ENCODE data around the gene ROR2. TPM values are rescaled to one million over a fixed set of nuclear protein-coding genes. Genes with fewer than 3 reads are reported as not detected.

ROR2 gene
- total and polyA plus RNA-seq, 2 of the 8 experiments (the other 6 are each of a cell fraction or from before 2014, with no cell fraction given), result 2.7 to 4.3 TPM

DNA sequence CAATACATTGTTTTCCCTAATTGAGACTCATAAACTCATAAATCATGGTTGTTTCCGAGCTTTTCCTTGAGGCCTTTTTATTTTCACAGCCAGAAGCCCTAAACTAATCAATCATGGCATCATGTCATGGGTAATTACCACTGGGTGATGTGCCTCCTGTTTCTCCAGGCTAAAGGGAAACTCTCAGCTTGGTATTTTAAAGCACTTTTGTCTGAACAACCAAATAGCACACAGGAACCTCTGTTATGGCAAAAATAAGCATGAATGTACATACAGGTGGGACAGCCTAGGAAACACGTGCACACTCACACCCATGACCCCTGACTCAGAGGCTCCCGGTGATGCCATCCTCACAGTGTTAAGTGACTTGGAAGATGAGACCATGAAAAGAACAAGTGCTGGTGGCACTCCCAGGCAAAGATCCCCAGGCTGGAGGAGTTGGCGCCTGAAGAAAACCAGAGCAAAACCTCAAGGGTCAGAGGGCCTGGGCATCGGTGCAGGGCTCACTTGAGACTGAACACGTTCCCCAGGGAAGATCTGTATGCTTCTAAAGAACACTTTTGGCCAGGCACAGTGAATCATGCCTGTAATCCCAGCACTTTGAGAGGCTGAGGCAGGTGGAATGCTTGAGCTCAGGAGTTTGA, 154.3 kb downstream of the ROR2 start (continued):
- TF ChIP-seq, protein P1, sequence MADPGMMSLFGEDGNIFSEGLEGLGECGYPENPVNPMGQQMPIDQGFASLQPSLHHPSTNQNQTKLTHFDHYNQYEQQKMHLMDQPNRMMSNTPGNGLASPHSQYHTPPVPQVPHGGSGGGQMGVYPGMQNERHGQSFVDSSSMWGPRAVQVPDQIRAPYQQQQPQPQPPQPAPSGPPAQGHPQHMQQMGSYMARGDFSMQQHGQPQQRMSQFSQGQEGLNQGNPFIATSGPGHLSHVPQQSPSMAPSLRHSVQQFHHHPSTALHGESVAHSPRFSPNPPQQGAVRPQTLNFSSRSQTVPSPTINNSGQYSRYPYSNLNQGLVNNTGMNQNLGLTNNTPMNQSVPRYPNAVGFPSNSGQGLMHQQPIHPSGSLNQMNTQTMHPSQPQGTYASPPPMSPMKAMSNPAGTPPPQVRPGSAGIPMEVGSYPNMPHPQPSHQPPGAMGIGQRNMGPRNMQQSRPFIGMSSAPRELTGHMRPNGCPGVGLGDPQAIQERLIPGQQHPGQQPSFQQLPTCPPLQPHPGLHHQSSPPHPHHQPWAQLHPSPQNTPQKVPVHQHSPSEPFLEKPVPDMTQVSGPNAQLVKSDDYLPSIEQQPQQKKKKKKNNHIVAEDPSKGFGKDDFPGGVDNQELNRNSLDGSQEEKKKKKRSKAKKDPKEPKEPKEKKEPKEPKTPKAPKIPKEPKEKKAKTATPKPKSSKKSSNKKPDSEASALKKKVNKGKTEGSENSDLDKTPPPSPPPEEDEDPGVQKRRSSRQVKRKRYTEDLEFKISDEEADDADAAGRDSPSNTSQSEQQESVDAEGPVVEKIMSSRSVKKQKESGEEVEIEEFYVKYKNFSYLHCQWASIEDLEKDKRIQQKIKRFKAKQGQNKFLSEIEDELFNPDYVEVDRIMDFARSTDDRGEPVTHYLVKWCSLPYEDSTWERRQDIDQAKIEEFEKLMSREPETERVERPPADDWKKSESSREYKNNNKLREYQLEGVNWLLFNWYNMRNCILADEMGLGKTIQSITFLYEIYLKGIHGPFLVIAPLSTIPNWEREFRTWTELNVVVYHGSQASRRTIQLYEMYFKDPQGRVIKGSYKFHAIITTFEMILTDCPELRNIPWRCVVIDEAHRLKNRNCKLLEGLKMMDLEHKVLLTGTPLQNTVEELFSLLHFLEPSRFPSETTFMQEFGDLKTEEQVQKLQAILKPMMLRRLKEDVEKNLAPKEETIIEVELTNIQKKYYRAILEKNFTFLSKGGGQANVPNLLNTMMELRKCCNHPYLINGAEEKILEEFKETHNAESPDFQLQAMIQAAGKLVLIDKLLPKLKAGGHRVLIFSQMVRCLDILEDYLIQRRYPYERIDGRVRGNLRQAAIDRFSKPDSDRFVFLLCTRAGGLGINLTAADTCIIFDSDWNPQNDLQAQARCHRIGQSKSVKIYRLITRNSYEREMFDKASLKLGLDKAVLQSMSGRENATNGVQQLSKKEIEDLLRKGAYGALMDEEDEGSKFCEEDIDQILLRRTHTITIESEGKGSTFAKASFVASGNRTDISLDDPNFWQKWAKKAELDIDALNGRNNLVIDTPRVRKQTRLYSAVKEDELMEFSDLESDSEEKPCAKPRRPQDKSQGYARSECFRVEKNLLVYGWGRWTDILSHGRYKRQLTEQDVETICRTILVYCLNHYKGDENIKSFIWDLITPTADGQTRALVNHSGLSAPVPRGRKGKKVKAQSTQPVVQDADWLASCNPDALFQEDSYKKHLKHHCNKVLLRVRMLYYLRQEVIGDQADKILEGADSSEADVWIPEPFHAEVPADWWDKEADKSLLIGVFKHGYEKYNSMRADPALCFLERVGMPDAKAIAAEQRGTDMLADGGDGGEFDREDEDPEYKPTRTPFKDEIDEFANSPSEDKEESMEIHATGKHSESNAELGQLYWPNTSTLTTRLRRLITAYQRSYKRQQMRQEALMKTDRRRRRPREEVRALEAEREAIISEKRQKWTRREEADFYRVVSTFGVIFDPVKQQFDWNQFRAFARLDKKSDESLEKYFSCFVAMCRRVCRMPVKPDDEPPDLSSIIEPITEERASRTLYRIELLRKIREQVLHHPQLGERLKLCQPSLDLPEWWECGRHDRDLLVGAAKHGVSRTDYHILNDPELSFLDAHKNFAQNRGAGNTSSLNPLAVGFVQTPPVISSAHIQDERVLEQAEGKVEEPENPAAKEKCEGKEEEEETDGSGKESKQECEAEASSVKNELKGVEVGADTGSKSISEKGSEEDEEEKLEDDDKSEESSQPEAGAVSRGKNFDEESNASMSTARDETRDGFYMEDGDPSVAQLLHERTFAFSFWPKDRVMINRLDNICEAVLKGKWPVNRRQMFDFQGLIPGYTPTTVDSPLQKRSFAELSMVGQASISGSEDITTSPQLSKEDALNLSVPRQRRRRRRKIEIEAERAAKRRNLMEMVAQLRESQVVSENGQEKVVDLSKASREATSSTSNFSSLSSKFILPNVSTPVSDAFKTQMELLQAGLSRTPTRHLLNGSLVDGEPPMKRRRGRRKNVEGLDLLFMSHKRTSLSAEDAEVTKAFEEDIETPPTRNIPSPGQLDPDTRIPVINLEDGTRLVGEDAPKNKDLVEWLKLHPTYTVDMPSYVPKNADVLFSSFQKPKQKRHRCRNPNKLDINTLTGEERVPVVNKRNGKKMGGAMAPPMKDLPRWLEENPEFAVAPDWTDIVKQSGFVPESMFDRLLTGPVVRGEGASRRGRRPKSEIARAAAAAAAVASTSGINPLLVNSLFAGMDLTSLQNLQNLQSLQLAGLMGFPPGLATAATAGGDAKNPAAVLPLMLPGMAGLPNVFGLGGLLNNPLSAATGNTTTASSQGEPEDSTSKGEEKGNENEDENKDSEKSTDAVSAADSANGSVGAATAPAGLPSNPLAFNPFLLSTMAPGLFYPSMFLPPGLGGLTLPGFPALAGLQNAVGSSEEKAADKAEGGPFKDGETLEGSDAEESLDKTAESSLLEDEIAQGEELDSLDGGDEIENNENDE (IDR thresholded peaks at IDR 0.05; ENCODE audit: insufficient replicate concordance, low read length), result no peak
- TF ChIP-seq CBX8 (IDR thresholded peaks at IDR 0.05; ENCODE audit: borderline replicate concordance, low read depth, low read length) (no peak), CREB1 (IDR thresholded peaks at IDR 0.05) (no peak), SP1 (IDR thresholded peaks at IDR 0.05; ENCODE audit: low read depth, low read length) (no peak), SAP30 (IDR thresholded peaks at IDR 0.05; ENCODE audit: insufficient read depth, insufficient replicate concordance, low read length) (no peak), NANOG (IDR thresholded peaks at IDR 0.05; ENCODE audit: insufficient read depth, low read depth, low read length, poor library complexity, severe bottlenecking) (no peak), MAFK (IDR thresholded peaks at IDR 0.05; ENCODE audit: low read depth, low read length) (no peak), JUND (IDR thresholded peaks at IDR 0.05; ENCODE audit: low read length) (no peak)
- TF ChIP-seq, protein P2, sequence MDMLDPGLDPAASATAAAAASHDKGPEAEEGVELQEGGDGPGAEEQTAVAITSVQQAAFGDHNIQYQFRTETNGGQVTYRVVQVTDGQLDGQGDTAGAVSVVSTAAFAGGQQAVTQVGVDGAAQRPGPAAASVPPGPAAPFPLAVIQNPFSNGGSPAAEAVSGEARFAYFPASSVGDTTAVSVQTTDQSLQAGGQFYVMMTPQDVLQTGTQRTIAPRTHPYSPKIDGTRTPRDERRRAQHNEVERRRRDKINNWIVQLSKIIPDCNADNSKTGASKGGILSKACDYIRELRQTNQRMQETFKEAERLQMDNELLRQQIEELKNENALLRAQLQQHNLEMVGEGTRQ (IDR thresholded peaks at IDR 0.05; ENCODE audit: low read length), result no peak

All from H1 (cell line).